CD4-positive, alpha-beta T cell treated with Interleukin-1 beta for 1 hour (primary cell): ENCODE results near the gene ALOX5AP.
A peak's percentile ranks its signal among the peaks of the same experiment; 100 is the strongest.

Experiments
- DNase-seq, 2 donors: peaks; one replicate each; pipeline ENCODE4 v3.0.0-alpha.2; 2020 to 2022

ALOX5AP gene

DNA sequence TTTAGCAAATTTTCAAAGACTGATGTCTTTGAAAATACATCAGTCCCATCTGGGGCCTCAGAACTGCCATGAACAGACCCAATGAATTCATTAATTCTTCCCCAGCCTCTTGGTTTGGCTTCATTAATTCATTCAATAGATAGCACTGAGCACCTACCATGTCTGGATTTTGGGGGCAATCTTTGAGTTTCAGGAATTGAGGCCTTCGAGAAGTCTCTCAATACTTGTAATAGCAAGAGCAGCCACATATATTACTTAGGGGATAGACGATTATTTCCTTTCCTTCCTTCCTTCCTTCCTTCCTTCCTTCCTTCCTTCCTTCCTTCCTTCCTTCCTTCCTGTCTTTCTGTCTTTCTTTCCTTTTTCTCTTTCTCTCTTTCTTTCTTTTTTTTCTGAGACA lies 64.8 kb downstream of the ALOX5AP start:
- no peak for DNase-seq

DNA sequence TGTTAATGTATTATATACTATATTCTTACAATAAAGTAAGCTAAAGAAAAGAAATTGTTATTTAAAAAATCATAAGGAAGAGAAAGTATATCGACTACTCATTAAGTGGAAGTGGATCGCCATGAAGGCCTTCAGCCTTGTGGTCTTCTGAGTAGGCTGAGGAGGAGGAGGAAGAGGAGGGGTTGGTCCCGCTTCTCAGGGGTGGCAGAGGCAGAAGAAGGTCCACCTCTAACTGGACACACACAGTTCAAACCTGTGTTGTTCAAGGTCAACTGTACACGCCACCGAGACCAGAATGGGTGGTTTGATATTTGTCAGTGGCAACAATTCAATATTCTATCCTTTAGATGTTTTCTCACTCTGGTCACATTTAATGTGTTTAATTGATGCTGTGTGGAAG lies 67.2 kb downstream of the ALOX5AP start:
- no peak for DNase-seq

DNA sequence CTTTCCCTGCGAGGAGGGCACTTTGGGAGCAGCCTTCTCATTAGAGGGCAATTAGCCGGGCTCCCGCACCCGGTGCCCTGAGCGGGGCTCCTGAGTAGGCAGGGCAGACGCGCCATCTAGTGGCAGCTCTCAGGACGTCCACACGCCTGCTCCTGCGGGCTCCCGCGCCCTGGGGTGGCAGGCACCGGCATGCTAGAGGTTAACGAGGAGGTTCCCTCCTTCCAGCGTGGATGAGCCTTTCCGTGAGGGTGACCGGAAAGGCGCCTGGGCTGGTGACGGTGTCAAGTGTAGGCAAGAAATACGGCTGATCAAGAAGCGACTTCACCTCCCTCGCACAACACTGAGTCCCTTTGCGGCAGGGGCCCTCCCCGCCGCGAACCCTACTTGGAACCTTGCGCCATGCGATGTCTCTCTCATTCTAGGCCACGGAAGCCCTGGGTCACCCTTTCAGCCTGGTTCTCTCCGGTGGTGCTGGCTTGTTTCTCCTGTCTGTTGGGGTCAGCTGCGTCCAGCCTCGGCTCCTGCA lies 67.7 kb downstream of the ALOX5AP start:
- DNase-seq, result peak; percentile 80 to 82

DNA sequence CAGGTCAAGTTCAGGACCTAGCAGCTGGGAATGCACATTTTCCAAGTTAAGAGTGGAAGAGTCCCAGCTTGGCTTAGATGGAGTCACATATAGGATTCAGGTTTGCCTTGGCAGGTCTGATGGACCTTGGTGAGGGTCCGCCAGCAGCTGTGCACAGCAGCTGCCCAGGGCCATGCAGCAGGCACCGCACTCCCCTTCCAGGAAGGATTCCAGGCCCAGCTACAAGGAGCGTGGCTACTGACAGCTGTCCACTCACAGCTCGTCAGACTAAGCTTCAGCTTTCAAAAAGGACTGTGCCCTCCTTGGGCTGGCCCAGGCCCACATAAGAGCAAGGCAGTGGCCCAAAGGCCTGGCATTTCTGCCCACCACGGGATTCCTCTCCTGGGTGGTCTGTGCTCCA lies 68.4 kb downstream of the ALOX5AP start:
- DNase-seq, result no peak

GRCh38 chr13:30804474-30804873 lies 69.1 kb downstream of the ALOX5AP start:
- DNase-seq, result no peak

DNA sequence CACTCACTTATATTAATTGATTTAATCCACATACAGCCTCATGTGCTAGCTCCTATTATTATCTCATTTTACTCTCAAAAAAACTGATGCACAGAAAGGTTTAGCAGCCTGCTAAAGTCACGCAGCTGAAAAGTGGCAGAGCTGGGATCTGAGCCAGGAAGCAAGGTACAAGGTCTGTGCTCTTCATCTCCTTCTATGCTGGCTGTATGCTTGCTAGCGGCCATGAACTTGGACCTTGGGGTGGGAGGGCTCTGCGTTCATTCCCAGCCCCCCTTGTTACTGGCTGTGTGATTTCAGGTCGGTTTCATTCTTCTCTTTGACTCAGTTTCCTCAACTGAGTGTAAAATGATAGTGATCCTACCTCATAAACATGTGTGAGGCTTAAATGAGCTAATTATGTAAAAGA lies 69.8 kb downstream of the ALOX5AP start:
- DNase-seq, result no peak

GRCh38 chr13:30805603-30806011 lies 70.3 kb downstream of the ALOX5AP start:
- no peak for DNase-seq

DNA sequence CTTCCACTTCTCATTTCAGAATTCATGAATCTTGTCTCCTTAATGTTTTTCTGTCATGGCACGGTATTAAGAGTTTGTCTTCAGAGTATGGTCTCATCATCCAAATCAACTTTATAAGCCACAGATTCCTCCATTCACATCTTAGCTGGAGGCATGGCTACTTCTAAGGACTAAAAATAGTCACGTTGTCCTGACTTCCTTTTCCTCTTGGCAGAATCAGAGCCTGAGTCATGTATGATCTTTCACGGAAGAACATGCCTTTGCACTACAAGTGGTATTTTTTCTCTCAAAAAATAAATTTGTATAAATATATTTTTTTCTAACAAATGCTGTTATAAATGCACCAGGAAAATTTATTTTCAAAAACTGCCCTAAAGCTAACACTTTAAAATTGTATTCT lies 71.4 kb downstream of the ALOX5AP start:
- no peak for DNase-seq

DNA sequence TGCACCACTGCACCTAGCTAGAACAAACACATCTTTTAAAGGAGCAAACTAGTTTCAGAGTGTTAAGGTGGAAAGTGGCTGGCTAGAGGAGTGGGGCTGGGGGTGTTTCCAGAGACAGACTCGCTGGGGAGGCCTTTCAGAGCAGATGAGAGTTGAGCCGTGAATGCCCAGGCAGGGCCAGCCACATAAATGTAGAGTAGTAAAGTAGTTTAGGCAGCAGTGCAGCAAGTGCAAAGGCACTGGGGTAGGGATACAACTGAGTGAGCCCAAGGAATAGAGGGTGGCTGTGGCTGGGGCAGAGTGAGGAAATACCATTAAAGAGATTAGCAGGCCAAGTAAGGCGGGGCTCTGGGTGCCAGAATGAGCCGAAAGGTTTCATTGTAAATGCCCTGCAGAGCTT lies 72.0 kb downstream of the ALOX5AP start:
- DNase-seq, result no peak

- no peak for DNase-seq
Measured at GRCh38 chr13:30808600-30808999, 73.3 kb downstream of the ALOX5AP start.

DNA sequence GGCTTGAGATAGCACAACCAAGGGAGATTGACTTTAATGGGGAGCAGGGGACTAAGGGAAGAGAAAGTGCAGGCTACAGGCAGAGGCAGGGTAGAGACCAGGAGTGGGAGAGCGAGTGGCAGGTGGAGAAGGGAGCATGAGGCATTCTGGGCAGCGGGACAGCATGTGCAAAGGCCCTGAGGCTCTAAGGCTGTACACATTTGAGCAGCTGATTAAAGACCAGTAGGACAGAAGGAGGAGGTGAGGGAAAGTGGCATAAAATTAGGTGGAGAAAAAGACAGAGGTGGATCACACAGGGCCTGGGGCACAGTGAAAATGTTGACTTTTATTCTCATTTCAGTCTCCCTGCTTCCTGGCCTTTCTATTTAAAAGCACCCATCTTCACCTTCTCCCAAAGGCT lies 74.4 kb downstream of the ALOX5AP start:
- no peak for DNase-seq

- DNase-seq, result no peak
Measured at GRCh38 chr13:30810261-30810701, 74.9 kb downstream of the ALOX5AP start.

GRCh38 chr13:30810801-30811200 lies 75.5 kb downstream of the ALOX5AP start:
- DNase-seq, result no peak
